Measurements from ENCODE around the gene MIEF2. TPM values are rescaled to one million over a fixed set of nuclear protein-coding genes. Genes with fewer than 3 reads are reported as not detected.
"Not testable (repeated sequence)": the region's sequence is repeated elsewhere in the genome, so short reads cannot be mapped to it uniquely, and the experiment has no call there.

Gene MIEF2
- total RNA-seq, 6 experiments from 2014 or later, result 5.9 to 10.6 (median 7.1) TPM

DNA sequence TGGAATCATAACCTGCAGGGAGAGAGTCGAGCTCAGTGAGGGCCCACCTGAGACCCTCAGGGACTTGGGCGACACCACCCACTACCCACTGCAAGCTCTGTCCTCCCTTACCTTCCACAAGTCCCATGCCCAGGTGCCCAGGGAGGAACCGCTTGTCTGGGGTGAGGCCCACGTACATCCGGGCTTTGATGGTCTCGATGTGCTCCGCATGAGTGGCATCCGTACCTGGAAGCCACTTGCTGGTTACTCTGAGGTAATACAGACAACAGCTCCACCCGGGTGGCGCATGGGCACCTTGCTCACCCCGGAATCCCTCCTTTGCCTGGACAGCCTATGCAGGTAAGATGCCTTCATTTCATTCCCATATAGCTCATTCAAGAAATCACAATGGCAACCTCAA lies 24.8 kb downstream of the MIEF2 start:
- DNase-seq, result no peak
- H3K4me1 ChIP-seq, result no peaks in the 10 kb centered on the region
- intact Hi-C loops (cut with DNase I), result no loop called here
- H3K9me3 ChIP-seq, result no peaks in the 10 kb centered on the region
- WGBS (ENCODE audit: insufficient coverage, low coverage, low lambda C conversion rate, missing lambda C conversion rate), result 100% methylated on average over 1 of the region's 11 CpGs
- peaks cover 5 to 75% (median 28%) of the 10 kb centered on the region in 4 donors for H3K36me3 ChIP-seq
- no peak overlapping the region for H3K4me3 ChIP-seq
- TF ChIP-seq, protein P1, sequence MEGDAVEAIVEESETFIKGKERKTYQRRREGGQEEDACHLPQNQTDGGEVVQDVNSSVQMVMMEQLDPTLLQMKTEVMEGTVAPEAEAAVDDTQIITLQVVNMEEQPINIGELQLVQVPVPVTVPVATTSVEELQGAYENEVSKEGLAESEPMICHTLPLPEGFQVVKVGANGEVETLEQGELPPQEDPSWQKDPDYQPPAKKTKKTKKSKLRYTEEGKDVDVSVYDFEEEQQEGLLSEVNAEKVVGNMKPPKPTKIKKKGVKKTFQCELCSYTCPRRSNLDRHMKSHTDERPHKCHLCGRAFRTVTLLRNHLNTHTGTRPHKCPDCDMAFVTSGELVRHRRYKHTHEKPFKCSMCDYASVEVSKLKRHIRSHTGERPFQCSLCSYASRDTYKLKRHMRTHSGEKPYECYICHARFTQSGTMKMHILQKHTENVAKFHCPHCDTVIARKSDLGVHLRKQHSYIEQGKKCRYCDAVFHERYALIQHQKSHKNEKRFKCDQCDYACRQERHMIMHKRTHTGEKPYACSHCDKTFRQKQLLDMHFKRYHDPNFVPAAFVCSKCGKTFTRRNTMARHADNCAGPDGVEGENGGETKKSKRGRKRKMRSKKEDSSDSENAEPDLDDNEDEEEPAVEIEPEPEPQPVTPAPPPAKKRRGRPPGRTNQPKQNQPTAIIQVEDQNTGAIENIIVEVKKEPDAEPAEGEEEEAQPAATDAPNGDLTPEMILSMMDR (IDR thresholded peaks at IDR 0.05), result no peak
- TF ChIP-seq POLR2A (IDR thresholded peaks at IDR 0.05), result no peak
- no peak overlapping the region for H3K27ac ChIP-seq
- no peaks in the 10 kb centered on the region for H3K27me3 ChIP-seq
- no peak for ATAC-seq

DNA sequence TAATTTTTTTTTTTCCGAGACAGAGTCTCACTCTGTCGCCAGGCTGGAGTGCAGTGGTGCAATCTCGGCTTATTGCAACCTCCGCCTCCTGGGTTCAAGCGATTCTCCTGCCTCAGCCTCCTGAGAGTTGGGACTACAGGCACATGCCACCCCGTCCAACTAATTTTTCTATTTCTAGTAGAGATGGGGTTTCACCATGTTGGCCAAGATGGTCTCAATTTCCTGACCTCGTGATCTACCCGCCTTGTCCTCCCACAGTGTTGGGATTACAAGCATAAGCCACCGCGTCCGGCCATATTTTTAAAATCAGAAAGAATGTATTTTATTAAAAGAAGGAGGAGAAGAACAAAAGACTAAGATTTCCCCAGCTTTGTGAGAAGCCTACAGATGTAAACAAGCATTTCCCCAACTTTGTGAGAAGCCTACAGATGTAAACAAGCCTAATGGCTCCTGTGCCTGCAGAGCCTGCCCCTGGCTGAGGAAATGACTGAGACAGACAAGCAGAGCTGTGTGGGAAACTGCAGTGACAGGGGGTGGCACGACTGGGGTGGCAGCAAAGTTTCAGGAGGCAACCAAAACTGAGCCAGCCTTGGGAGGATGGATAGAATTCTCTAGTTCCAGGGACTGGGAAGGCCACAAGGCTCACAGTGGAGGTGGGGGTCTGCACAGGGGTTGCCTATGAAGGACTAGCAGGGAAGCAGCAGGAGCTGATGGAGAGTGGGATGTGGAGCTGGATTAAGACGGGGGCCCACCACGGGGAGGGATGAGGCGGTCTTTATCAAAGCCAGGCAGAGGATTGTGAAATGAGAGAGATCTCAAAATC lies 31.5 kb downstream of the MIEF2 start:
- no peak for DNase-seq
- no peaks in the 10 kb centered on the region for H3K9me3 ChIP-seq
- H3K36me3 ChIP-seq, result peaks cover 0 to 45% (median 15%) of the 10 kb centered on the region in 4 donors
- H3K4me3 ChIP-seq, result no peak overlapping the region
- H3K4me1 ChIP-seq, result no peaks in the 10 kb centered on the region
- intact Hi-C loops (cut with DNase I), result no loop called here
- no peaks in the 10 kb centered on the region for H3K27me3 ChIP-seq
- WGBS (ENCODE audit: insufficient coverage, low coverage, low lambda C conversion rate, missing lambda C conversion rate), result 94% methylated on average over 15 of the region's 15 CpGs
- H3K27ac ChIP-seq, result no peak overlapping the region
- ATAC-seq, result no peak
- TF ChIP-seq, protein P1 (IDR thresholded peaks at IDR 0.05), result no peak
- TF ChIP-seq POLR2A (IDR thresholded peaks at IDR 0.05), result no peak

DNA sequence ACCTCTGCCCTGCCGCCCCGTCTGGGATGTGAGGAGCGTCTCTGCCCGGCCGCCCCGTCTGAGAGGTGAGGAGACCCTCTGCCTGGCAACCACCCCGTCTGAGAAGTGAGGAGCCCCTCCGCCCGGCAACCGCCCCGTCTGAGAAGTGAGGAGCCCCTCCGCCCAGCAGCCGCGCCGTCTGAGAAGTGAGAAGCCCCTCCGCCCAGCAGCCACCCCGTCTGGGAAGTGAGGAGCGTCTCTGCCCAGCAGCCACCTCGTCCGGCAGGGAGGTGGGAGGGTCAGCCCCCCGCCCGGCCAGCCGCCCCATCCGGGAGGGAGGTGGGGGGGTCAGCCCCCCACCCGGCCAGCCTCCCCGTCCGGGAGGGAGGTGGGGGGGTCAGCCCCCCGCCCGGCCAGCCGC lies 37.6 kb downstream of the MIEF2 start:
- H3K4me3 ChIP-seq; H3K9me3 ChIP-seq; H3K27me3 ChIP-seq; H3K4me1 ChIP-seq; H3K27ac ChIP-seq; intact Hi-C loops (cut with DNase I); ATAC-seq; DNase-seq: not testable (repeated sequence)
- WGBS (ENCODE audit: insufficient coverage, low coverage, low lambda C conversion rate, missing lambda C conversion rate), result no CpG with 5 or more reads among the region's 30 CpGs
- H3K36me3 ChIP-seq, result peaks cover 0 to 41% (median 18%) of the 10 kb centered on the region in 4 donors

DNA sequence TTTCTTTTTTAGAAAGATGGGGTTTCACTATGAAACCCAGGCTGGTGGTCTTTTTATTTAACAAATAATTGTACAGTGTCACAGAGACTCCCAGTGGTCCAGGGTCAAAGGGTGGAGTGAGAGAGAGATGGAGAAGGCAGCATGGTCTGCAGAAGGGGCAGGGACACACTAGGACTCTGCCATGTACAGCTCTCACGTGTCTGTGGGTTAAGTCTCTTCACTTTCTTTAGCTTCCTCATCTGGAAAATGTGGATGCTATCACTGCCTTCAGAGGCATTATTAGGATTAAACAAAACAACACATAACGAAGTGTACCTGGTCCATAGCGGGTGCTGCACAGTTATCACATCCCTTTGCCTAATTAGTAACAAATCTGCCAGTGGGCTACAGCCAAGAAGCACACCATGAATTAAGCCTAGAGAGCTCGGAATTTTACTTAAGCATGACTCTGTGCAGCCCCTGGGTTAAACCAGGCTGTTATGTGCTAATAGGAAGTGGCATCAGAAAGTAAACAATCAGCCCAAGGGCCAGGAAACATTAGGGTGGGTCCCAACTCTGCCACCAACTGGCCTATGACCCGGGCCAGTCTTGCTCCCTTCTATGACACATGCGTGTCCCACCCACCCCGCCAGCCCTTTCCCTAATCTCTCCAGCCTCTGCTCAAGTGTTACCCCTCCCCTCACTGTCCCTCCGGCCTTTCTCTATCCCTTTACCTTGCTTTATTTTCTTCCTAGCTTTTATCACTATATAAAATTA lies 40.4 kb downstream of the MIEF2 start:
- Histone ChIP-seq H3K36me3 (peaks cover 0 to 58% (median 21%) of the 10 kb centered on the region in 4 donors), H3K4me1 (no peaks in the 10 kb centered on the region), H3K4me3 (no peak overlapping the region), H3K27me3 (no peaks in the 10 kb centered on the region), H3K9me3 (no peaks in the 10 kb centered on the region), H3K27ac (no peak overlapping the region)
- TF ChIP-seq, protein P1 (IDR thresholded peaks at IDR 0.05), result no peak
- no peak for TF ChIP-seq POLR2A (IDR thresholded peaks at IDR 0.05)
- ATAC-seq (peak; percentile 40 to 91 (median 73)), DNase-seq (no peak)
- WGBS (ENCODE audit: insufficient coverage, low coverage, low lambda C conversion rate, missing lambda C conversion rate), result 82% methylated on average over 6 of the region's 8 CpGs
- intact Hi-C loops (cut with DNase I), result no loop called here

DNA sequence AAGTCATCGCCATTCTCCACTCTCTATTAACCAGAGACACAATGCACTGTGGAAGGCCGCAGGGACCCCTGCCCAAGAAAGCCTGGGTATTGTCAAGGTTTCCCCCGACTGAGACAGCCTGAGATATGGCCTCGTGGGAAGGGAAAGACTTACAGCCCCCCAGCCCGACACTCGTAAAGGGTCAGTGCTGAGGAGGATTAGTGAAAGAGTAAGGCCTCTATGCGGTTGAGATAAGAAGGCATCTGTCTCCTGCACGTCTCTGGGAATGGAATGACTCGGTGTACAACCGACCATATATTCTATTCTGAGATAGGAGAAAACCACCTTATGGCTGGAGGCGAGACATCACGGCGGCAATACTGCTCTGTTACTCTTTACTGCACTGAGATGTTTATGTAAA lies 42.7 kb downstream of the MIEF2 start:
- DNase-seq; H3K27me3 ChIP-seq; H3K27ac ChIP-seq; intact Hi-C loops (cut with DNase I); H3K4me1 ChIP-seq; H3K9me3 ChIP-seq; ATAC-seq; H3K4me3 ChIP-seq: not testable (repeated sequence)
- 90% methylated on average over 9 of the region's 13 CpGs for WGBS (ENCODE audit: insufficient coverage, low coverage, low lambda C conversion rate, missing lambda C conversion rate)
- peaks cover 0 to 79% (median 30%) of the 10 kb centered on the region in 4 donors for H3K36me3 ChIP-seq

Data from right lobe of liver (tissue), 6 donors.